SK-MEL-5 (cell line): ENCODE measurements around the gene ACRV1. TPM values are rescaled to one million over a fixed set of nuclear protein-coding genes. Genes with fewer than 3 reads are reported as not detected.
A peak's percentile ranks its signal among the peaks of the same experiment; 100 is the strongest.
"Not testable (repeated sequence)": the region's sequence is repeated elsewhere in the genome, so short reads cannot be mapped to it uniquely, and the experiment has no call there.

Source experiments
- DNase-seq: peaks from one replicate; pipeline ENCODE4 v3.0.0-alpha.2; 2016; ENCODE audit warnings: low read depth, low spot score
- in situ Hi-C: cut with HindIII; loops from 2 replicates; pipeline ENCODE4 v1.10.0; 2016; ENCODE audit warnings: low sequenced_read_pairs, high pct_unique_total_duplicates, low pct_unique_long_range_greater_than_20kb
- polyA plus RNA-seq, 2 experiments: library from polyadenylated mRNA; depleted of rRNA; stranded (reverse); fragments of >200 nt; gene quantifications; 2 replicates each; pipeline ENCODE4 v1.2.3, GENCODE V29; 2015
- total RNA-seq: library from RNA; depleted of rRNA; stranded (reverse); fragments of >200 nt; shearing (Covaris generic); gene quantifications from 2 replicates; pipeline ENCODE4 v1.2.3, GENCODE V29; 2014; rRNA removed

Gene ACRV1, protein sequence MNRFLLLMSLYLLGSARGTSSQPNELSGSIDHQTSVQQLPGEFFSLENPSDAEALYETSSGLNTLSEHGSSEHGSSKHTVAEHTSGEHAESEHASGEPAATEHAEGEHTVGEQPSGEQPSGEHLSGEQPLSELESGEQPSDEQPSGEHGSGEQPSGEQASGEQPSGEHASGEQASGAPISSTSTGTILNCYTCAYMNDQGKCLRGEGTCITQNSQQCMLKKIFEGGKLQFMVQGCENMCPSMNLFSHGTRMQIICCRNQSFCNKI
- not detected in 2 replicates for total RNA-seq
- not detected in 2 replicates for polyA plus RNA-seq (2015; cell fraction: cytosol; rRNA removed)
- polyA plus RNA-seq (2015; cell fraction: nucleus; rRNA removed) = not detected in 2 replicates

DNA sequence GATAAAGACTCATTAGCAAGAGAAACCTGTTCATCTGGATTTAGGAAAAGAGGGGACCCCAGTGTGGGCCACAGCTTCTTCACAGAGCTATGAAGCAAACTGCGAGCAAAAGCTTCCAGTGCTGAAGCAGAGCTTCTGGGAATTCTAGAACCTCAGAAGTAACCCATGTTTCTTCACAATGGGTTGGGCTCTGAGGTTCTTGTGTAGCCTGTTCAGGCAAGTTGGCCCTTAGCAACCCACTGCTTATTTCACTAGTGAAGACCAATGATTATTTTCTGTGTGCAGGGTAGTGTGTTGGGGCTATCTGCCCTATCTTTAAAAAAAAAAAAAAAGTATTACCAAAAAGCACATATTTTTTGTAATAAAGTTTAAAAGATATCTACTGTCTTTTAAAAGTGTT is at the start of gene ACRV1:
Gene ACRV1 (minus strand): TSS at position 101 of the 400 bp plus-strand sequence. CDS start 67 bp downstream, at position 34.
- in situ Hi-C loops = no loop called here
- no peak for DNase-seq

DNA sequence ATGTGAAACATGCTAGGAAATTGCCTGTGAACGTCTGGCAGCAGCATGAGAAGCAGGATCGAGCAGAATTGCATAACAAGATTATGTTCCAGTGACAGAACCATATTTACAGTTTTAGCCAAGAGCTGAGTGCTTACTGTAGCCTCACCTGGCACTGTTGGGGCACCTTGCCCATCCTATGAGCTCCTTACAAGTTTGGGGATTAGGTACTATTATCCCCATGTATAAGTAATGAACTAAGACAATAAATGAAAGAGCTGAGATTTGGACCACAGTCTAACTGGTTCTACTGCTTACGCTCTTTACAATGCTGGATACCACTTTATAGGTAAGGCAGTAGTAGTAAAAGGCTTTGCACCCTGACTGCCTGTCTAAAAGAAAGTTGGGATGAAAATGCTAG is 48.3 kb upstream of the ACRV1 start:
- DNase-seq = no peak
- in situ Hi-C loops = no loop called here

DNA sequence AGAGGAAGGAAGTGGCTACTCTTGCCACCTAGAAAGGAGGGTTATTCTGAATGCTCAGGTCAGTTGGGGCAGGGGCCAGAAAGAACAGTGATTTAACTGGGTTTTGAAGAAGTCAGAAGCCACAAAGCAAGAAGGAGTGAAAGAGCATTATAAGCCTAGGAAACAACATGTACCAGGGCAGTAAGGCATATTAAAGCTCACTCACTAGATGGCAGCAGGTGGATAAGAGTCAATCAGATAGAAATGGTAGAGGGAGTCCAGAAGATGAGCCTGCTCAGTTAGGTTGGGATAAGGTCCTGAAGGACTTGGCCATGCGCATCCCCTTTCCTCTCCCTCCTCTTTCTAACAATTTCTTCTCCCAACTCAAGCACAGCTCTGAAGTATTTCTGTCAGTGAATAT is 43.5 kb upstream of the ACRV1 start:
- in situ Hi-C loops = no loop called here
- DNase-seq = peak; percentile 54

DNA sequence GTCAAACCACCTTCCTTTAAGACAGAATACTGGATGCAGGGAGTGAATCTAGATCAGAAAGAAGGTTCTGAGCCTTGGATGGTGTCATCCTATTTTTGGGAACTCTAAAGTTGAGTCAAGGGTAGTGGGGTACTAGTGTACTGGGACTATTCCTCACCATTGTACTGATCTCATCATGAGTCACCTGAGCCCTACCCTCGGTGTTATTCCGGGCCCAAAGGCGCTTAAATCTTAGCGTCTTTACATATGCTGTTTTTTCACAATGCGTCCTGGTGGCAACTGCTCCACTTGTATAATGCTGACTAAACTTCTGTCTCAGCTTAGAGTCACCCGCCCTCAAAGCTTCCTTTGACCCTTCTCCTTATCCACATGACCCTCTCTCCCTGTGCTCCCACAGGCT is 40.1 kb upstream of the ACRV1 start:
- DNase-seq = no peak
- in situ Hi-C loops = no loop called here

DNA sequence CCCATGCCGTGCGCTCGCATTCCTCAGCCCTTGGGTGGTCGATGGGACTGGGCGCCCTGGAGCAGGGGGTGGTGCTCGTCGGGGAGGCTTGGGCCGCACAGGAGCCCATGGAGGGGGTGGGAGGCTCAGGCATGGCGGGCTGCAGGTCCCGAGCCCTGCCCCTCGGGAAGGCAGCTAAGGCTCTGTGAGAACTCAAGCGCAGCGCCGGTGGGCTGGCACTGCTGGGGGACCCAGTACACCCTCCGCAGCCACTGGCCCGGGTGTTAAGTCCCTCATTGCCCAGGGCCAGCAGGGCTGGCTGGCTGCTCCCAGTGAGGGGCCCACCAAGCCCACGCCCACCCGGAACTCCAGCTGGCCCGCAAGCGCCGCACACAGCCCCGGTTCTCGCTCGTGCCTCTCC is 24.0 kb upstream of the ACRV1 start:
- in situ Hi-C loops, DNase-seq: not testable (repeated sequence)

DNA sequence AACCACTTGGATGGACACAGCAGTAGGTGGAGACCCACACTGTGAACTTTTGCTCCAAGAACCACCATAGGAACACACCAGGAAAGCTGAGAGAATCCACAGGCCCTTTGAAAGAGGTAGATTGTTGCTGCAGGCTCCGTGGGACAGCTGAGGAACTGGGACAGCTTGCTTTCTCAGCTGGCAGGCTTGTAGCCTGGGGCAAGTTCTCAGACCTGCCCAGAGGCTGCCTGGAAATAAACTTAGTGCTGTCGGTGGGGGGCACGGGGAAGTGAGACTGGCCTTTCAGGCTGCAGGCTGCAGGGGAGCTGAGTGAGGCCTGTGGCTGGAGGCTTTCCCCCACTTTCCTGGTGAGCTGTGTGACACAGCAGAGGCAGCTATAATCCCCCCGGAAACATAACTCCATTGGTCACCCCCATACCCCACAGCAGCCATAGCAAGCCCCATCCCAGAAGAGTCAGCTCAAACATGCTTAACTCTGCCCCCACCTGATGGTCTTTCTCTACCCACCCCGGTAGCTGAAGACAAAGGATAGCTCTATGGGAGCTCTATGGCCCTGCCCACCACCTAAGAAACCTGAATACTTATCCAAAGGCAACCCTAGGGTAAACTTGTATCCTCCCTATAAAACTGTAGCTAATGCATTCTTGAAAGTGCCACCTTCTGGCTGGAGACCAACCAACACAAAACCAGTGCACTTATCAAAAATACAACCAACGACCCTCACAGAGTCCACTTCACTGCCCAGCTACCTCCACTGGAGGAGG is 21.4 kb upstream of the ACRV1 start:
- no peak for DNase-seq
- in situ Hi-C loops = no loop called here

DNA sequence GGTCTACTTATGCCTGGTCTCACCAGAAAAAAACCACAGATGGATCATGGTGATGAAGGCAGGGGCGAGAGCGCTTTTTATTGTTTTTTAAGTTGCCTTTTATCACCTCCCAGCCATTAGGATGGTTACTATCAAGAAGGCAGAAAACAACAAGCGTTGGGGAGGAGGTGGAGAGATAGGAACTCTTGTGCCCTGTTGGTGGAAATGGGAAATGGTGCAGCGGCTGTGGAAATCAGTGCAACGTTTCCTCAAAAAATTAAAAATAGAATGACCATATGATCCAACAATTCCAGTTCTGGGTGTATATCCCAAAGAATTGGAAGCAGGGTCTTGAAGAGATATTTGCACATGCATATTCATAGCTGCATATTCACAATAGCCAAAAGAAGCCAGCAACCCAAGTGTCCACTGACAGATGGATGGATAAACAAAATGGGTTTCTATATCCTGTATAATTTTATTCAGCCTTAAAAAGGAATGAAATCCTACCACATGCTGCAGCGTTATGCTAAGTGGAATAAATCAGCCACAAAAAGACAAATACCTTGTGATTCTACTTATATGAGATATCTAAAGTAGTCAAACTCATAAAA is 20.5 kb upstream of the ACRV1 start:
- DNase-seq = no peak
- in situ Hi-C loops = no loop called here

DNA sequence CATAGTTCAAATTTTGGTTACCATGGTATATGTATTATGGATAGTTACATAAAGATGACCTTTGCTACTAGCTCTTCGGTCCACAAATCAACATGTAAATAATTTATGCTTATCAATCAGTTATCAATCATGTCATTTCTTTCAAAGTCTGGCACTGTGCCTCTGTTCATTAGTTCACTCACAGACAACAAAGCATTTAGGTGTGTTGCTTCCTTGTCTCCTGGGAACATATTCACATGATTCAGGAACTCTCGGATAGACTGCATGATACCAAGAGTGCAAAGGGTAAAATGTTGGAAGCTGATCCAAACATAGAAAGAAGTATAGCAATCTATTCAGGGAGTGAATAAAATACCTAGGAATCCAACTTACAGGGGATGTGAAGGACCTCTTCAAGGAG is 14.3 kb upstream of the ACRV1 start:
- in situ Hi-C loops = no loop called here
- no peak for DNase-seq

DNA sequence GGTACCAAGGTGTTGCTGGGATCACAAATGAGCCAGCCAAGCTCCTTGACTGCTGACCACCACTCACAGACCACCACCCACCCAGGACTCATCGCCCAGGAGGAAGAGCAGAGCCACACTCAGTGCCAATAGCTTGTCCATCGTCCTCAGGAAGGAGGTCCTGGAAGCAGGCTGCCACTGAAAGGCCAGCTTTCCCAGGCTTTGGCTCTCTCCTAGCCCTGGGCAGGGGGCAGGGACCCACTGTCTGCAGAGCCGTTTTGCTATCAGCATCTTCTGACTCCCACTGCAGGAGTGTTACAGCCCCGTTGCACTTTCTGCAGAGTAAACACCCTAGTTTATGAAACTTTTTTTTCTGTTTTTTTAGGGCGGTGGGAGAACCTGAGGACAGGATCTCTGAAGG is 12.2 kb upstream of the ACRV1 start:
- in situ Hi-C loops = no loop called here
- no peak for DNase-seq

DNA sequence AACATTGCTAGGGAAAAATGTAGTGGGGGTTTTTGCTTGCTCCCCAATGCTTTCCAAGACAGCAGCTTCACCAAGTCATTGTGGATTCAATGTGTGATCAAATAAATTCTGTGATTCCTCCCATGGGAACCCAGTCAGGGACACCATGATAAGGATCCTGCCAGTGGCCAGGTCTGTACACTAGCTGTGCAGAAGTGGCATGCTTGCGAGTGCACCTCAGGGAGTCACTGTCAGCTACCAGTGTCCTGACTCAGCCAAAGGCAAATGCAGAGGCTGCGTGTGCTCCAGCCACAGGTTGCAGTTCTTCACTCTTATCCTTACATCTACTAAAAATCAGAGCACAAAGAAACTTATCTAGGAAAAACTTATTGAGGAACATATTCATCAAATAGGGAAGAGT is 9.4 kb upstream of the ACRV1 start:
- in situ Hi-C loops = no loop called here
- DNase-seq = no peak

DNA sequence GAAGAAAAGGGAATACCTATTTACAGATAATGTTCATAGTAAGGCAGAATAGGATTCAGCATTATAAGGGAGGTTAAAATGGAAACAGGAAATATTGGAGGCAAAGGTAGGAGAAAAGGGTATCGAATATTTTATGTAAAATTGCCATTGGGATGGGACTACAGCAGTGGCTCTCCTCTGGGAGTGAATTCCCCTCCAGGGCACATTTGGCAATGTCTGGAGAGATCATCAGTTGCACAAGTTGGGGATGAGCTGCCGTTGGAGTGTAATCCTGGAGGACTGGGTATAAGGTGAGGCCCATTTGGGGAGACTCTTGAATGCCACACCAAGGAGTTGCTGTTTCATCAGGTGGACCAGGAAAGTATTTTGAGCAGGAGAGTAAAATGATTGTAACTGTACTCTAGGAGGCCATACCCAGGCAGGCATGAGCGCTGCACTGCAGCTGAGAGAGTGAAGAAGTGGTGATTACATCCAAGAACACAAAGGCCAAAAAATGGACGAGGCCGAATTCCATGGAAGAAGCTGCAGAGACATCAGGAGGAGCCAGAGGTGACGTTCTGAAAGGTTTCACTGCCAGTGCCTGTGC is 8.7 kb upstream of the ACRV1 start:
- DNase-seq = no peak
- in situ Hi-C loops = no loop called here

DNA sequence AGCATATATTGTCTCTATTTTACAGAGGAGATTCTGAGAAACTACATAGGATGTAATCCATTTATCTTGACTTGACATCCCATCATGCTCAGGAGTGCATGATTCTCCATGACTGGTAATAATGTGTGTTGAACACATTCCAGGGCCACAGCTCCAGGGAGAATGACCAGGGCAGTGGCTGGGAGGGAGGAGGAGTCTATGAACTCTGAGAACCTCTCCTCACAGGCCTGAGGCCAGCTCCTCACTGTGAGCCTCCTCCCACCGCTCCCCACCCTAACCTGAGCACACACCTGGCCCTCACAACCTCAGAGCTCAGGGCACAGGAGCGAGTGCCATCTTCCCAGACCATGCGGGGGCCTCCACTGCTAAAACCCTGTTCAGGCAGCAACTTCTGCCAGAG is 8.0 kb upstream of the ACRV1 start:
- in situ Hi-C loops = no loop called here
- no peak for DNase-seq

DNA sequence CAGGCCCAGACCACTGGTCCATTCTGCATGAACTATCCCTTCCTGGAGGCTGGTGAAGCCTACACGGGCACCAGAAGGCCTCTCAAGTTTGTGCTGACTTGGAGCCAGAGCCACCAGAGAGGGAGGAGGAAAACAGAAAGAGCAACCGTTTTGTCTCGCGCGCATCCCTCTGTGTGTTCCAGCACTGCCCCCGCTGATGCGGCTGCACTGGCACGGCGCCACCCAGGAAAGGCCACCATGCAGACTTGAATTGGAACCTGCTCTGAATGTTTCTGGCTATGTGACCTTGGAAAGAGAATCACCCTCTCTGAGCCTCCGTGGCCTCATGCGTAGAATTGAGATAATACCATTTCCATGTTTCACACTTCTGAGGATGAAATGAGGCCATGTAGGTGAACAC is 7.4 kb upstream of the ACRV1 start:
- in situ Hi-C loops = no loop called here
- no peak for DNase-seq

DNA sequence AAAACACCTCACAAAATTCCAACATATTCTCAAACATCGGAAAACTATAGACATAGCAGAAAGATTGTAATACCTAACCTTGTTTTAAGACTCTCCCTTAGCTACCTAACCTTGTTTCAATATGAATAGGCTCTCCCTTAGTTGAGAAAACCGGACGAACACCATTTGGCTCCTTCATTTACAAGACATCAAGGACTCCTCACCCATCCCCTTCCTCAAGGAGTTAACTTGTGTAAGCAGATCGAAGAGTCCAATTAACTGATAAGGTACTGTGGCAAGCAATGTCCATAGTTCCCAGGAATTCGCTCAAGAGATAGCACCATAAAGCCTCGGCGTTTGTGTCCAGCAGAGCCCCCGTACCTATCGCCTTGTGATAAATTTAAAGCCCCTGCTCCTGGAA is 4.6 kb upstream of the ACRV1 start:
- DNase-seq = no peak
- in situ Hi-C loops = no loop called here

DNA sequence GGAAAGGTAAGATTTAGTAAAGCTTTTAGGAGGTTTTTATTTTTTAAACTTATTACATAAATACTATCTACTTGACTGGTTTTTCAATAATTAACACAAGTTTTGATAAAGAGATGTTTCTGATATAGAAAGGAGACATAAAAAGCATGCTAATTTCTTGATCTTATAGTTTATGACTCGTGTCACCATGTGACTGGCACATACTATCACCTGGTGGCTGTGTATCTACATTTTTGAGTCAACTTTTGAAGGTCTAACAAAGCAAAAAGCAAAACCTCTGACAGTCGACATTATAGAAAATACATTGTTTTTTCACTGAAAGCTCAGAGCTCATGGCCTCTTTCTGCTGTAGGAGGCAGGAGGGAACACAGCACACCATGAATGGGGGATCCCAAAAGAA is 810 bp downstream of the ACRV1 start:
- in situ Hi-C loops = no loop called here
- no peak for DNase-seq

DNA sequence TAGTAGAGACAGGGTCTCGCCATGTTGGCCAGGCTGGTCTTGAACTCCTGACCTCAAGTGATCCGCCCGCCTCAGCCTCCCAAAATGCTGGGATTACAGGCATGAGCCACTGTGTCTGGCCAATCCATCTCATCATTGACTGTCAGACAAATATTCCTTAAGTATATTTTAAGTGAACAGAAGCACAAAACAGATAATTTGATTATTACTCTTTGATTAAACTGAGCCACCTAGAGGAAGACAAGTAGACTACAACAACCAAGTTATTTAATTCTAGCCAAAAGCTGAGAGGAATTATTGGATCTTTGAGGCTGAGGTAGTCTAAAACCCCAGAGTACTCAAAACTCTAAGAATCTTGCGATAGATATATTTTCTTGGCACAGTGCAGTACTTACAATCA is 1.2 kb downstream of the ACRV1 start:
- peak; percentile 22 for DNase-seq
- in situ Hi-C loops = no loop called here

DNA sequence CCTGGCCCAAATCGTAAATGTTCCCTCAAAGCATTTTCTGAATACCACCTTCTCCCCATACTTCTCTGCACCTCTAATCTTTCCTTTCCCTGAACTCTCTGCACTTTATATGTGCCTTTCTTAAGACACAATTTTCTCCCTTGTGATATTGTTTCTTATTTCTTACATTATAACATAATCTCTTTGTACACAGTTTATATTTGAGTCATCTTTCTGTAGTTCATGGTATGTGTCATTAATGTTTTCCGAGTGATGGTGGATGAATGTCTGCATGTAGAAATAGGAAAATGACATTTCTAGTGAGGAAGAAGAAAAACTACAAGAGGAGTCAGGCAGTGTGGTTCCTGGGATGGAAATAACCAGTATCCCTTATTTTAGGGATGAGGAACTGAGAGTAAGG is 5.5 kb downstream of the ACRV1 start:
- no peak for DNase-seq
- in situ Hi-C loops = no loop called here

DNA sequence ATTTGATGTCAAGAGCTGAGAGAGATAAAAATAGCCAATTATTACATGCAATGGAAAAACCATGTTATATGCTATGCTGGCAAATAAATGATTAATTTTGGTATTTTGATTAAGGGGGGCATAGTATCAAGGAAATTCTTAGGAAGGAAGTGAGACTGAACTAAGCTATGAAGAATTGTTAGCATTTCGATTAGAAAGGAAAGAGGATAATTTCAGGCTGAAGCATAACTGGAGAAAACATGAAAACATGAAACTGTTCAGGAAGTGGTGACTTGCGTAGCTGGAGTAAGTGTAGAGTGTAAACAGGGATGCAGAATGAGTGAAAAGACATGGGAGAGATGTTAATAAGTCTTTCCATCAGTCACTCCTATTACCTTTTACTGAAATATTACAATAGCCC is 6.4 kb downstream of the ACRV1 start:
- no peak for DNase-seq
- in situ Hi-C loops = no loop called here
